ENCODE results near the gene S100A5.

Gene S100A5

GRCh38 chr1:153545067-153546055 is 4.6 kb upstream of the S100A5 start, which contains the start of gene S100A4:
S100A4 (minus strand) TSS chr1:153545806; CDS start chr1:153544794, 1,012 bp downstream.
- H3K4me3 ChIP-seq (ENCODE audit: low read depth, low read length): peak within 1 kb of the TSS; percentile 16
- TF ChIP-seq CTCF (IDR thresholded peaks at IDR 0.05; ENCODE audit: borderline replicate concordance, insufficient read depth, low read depth, low read length): no peak

- H3K4me3 ChIP-seq (ENCODE audit: low read depth, low read length): no peak overlapping the region
- TF ChIP-seq CTCF (IDR thresholded peaks at IDR 0.05; ENCODE audit: borderline replicate concordance, insufficient read depth, low read depth, low read length): no peak
Observed at GRCh38 chr1:153544453-153545066, 3.8 kb upstream of the S100A5 start.

GRCh38 chr1:153543736-153544135 is 3.0 kb upstream of the S100A5 start:
- no peak for TF ChIP-seq CTCF (IDR thresholded peaks at IDR 0.05; ENCODE audit: borderline replicate concordance, insufficient read depth, low read depth, low read length)

GRCh38 chr1:153542956-153543711 is 2.4 kb upstream of the S100A5 start:
- TF ChIP-seq CTCF (IDR thresholded peaks at IDR 0.05; ENCODE audit: borderline replicate concordance, insufficient read depth, low read depth, low read length): no peak
- H3K4me3 ChIP-seq (ENCODE audit: low read depth, low read length): no peak overlapping the region

More at GRCh38 chr1:153543736-153544135, 3.0 kb upstream of the S100A5 start:
- H3K4me3 ChIP-seq (ENCODE audit: low read depth, low read length): no peak overlapping the region

- no peak for TF ChIP-seq CTCF (IDR thresholded peaks at IDR 0.05; ENCODE audit: borderline replicate concordance, insufficient read depth, low read depth, low read length)
- no peak overlapping the region for H3K4me3 ChIP-seq (ENCODE audit: low read depth, low read length)
Observed at GRCh38 chr1:153541641-153542590, 1.2 kb upstream of the S100A5 start.

Measured in GM12875 (cell line).